SHP77 treated with DMSO at 0.1 percent for 48 hours (cell line): ENCODE results near the gene SERPINA9.
"Not testable (repeated sequence)": the region's sequence is repeated elsewhere in the genome, so short reads cannot be mapped to it uniquely, and the experiment has no call there.

Experiments
- DNase-seq: peaks from one replicate; lab custom pipeline; 2025; lab: John Stamatoyannopoulos, UW

The SERPINA9 gene

DNA sequence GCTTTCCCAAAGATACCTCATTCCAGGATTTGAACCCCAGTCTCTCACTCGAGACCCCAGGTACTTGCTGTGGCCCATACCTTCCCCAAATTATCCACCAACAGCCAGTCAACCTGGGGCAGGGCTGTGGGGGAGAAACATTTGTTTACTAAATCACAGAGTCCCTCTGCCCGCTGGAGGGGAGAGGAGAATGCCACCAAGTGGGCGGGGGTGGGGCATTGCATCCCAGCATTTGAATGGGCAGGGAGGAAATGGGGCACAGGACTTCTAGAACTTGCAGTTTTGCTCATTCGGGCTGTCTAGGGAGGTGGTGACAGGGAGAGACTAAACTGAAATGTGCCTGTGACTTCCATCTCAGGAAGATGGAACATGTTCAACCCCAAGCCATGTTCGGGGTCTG, 10.9 kb upstream of the SERPINA9 start:
- no peak for DNase-seq

DNA sequence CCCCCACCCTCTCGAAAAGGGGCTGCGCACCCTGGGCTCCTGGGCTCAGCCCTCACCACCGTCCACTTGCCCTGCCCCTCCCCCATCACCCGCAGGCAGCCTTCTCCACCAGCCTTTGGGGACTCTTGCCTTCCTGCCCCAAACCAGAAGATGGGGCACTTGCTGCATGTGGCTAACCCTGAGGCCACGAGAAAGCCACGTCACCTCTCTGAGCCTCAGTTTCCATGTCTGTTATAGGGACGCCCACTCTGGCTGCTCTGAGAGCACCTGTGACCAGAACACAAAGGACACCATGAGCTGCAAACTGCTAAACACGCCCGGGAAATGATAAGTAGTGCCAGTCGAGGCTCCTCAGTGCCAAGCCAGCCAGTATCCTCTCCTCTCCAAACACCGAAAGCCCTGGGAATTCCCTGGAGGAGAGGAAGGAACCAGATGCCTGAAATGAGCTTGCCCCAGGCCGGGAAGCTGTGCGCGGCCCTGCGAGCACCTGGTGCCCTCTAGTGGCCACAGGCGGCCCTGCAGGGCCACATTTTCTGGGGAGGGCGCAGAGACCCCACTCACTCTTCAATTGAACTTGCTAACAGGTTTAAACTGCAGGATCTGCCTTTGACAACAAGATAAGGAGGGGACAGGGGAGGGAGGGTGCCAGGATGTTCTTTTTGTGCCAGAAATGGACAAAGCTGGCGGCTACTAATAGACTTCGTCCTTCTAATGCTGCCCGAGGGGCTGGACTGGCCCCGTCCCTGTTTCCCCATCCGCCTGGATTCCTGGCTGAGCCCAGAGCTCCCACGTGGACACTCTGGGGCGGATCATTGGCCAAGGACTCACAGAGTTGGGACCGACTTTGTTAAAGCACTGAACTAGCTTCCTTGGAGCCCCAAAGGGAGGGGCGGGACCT, 10.2 kb upstream of the SERPINA9 start:
- DNase-seq, result no peak

DNA sequence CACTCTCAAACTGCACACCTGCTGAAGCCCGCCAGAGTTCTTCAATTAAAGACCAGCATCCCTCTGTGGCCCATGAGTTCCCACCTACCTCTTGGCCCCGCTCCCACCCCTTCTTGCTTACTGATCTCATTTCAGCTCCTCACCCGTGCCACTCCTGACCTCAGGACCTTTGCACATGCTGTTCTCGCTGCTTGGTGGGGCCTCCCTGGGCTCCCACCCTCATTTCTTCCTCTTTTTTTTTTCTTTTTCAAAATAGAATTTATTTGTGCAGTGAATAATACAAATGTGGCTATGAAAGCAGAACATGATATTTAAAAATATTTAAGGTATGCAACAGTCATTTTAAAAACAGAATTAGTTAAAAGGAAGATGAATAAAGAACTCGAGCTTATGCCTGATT, 8.5 kb upstream of the SERPINA9 start:
- no peak for DNase-seq

DNA sequence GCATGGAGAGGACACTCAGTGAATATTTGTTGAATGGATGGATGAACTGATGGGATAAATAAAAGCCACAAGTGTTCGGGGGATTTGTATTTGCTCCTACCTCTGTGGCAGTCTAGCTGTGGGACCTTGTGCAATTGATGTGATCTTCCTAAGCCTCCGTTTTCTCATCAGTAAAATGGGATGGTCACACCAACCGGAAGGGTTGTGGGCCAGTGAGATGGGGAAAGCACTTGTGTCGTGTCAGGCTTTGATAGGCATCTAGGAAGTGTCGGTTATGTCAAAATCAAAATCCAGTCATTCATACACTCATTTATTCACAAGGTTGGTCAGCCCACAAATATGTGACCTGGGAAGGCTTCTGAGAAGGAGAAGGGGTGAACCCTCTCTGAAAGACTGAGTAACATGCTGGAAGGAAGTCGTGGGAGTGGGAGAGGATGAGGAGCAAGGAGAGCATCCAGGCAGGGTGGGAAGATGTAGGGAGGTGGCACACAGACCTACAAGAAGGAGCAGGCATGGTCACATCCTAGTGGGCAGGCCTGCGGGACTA, 7.8 kb upstream of the SERPINA9 start:
- no peak for DNase-seq

DNA sequence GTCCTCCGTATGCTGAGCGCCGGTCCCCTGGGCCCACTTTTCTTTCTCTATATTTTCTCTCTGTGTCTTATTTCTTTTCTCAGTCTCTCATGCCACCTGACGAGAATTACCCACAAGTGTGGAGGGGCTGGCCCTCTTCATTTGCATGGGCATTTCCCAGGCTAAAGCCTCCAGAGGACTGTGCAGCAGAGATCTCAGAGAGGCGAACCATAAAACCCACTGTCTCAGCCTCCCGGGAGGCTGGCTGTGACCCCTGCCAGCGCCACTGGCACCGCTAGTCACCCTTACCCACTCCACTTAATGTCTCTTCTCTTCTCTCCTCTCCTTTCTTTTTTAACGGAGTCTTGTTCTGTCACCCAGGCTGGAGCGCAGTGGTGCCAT, 7.1 kb upstream of the SERPINA9 start:
- no peak for DNase-seq

DNA sequence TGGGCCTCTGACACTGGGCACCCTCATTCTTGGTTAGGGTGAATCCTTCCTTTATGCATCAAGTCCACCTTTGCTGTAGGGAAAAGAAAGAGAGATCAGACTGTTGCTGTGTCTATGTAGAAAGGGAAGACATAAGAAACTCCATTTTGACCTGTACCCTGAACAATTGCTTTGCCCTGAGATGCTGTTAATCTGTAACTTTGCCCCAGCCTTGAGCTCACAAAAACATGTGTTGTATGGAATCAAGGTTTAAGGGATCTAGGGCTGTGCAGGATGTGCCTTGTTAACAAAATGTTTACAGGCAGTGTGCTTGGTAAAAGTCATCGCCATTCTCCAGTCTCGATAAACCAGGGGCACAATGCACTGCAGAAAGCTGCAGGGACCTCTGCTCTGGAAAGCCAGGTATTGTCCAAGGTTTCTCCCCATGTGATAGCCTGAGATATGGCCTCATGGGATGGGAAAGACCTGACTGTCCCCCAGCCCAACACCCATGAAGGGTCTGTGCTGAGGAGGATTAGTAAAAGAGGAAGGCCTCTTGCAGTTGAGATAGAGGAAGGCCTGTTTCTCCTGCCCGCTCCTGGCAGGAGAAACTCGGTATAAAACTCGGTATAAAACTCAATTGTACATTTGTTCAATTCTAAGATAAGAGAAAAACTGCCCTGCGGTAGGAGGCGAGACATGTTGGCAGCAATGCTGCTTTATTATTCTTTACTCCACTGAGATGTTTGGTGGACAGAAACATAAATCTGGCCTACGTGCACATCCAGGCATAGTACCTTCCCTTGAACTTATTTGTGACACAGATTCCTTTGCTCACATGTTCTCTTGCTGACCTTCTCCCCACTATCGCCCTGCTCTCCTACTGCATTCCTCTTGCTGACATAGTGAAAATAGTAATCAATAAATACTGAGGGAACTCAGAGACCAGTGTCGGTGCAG, 6.4 kb upstream of the SERPINA9 start:
- not testable (repeated sequence) for DNase-seq

DNA sequence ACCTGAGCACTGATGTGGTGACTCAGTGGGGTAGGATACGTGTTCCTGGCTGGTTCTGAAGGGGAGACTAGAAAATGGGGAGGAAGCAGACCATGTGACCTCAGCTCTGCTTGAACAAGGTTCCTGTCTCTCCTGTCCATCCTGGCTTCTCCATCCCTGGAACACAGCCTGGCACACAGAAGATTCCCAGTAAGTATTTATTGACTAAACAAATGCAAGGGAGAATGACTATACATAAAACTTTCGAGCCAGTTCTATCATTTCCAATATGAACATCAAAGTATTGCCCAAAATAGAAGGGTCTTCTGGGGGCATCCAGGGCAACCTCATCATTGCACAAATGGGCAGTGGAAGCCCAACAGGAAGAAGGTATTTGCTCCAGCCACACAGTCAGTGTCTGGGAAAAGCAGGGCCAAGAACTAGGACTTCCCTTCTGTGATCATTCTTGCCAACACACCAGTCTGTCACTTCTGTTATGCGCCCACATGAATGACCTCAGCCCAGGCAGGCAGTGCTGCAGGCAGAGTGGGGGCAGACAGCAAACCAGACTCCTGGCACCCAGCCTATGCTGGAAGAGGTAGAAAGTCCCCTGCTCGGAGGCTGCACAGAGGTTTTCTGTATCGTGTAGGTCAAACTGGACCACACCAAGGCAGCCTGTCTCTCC, 5.6 kb upstream of the SERPINA9 start:
- no peak for DNase-seq

DNA sequence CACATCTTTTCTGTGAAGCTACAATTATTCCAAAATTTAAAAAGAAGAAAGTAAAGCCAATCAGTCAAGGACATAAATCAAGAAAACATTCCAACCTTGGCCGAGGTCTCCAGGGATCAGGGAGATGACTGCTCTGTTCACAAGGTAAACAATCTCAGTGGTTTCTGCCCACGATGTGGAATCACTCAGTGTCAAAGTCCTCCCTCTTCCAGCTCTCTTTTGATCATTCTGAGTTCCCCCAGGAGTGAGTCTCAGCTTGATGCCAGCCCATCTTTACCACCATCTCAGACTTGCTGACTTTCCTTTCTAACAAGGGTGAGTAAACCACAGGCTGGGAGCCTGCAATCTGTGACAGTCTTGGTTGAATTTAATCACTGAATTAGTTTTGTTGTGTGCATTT, 4.8 kb upstream of the SERPINA9 start:
- no peak for DNase-seq

DNA sequence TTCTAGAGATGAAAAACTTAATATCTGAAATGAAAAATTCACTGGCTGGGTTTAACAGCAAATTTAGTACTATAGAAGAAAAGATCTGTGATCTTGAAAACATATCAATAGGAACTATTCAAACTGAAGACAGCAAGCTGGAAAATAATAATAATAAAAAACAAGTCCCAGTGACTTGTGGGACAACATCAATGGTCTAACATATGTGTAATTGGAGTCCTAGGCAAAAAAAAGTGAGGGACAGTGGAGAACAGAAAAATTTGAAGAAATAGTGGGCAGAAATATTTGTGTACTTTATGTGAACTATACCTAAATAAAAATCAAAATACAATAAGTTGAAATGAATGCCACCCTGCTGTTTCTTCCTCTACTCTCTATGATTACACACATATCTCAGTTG, 2.4 kb upstream of the SERPINA9 start:
- DNase-seq, result no peak

DNA sequence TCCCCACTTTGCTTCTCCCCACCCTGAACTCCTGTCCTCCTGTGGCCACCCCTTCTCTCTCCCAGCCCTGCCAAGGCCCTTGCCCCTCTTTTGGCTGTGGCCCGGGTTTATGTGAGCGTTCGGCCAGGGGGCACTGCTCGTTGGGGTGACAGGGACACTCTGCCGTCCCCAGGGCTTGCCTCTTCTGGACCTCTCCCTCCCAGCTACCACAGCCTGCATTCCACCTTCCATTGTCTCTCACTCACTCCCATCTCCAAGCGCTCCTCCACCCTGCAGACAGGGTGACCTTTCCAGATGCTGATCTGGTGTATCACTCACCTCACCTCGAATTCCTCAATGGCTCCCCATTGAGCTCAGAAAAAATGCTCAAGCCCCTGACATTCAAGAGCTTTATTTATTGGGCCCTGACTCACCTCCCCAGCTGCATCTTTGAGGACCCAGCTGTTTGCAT, 1.4 kb downstream of the SERPINA9 start:
- no peak for DNase-seq

DNA sequence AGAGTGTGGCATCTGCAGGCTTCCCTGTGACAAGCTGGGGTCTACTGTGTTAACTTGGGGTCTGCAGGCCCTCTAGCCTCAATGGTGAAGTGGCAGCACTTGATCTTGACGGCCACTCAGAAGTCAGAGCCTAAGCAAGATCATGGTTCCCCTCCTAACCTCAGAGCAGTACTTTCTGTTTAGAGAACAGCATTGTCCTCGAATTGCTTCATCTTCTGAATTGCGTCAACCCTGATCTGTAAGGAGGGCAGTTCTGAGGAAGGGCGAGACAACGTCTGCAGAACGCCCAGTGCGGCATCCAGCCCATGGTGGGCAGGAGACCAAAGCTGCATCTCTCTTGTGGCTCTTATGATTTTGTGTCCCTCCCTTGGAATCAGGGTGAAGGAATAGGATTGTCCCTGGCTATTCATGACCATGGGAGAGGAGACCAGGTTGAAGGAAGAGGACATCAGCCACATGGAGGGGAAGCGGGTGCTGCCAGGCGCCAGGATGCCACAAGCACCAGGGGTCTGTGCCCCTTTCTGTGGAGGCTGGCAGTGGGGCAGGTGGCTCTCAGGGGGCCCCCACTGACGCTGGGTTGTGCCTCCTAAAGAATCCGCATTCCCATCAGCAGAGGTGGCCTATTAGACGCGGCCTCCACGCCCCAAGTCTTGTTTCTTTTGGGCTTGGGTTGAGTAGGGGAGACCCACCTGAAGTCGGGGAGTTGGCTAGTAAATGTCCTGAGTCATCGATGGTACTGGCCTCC, 2.2 kb downstream of the SERPINA9 start:
- DNase-seq, result no peak

DNA sequence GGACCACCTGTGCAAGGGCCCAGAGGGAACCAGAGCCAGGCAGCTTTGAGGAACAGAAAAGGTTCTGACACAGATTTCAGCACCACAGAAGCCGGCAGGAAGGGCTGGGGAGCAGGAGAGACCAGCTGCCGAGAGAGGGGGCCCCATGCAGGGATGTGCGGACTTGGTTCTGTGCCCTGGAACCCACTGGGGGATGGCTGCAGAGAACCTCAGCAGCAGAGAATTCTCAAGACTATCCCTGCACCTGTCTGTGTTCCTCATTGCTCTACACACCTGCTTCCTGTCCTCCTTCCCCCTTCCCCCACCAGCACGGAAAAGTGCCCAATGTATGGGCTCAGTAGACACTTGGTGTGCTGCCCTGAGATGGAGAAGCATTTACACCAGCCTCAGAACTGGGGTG, 3.2 kb downstream of the SERPINA9 start:
- DNase-seq, result no peak

DNA sequence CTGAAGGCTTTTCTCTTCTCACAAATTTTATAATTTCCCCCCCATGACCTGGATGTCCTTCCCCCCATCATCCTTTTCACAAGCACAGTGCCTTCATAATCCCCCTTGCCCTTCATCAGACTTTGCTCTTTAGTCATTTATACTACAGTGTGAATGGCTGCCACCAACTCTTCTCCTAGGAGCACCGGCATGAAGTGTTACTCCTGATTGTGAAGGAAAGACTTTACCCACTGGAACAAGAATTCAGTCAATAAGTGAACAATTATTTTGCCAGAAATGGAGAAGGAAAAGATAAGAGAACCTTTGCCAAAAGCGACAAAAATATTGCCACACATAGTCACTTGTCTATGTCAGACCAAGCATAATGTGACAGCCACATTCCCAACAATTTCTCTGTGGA, 5.0 kb downstream of the SERPINA9 start:
- DNase-seq, result no peak

DNA sequence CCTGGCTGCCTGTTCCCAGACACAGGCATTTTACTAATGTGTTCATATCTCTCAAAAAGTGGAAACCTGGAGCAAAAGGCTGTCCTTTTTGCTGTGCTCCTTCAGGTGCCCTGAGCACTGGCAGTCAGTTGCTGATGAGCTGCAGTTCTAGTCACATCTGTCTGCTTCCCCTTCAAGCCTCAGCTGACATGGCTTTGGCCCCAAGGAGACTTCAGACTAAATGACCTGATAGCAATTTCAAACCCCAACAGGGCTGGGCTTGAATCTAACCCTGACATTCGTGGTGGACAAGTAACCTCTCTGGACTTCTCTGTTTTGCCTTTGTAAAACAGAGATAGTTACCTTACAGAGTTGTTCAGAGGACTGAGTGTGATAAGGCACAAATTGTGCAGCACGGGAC, 5.7 kb downstream of the SERPINA9 start:
- DNase-seq, result no peak

DNA sequence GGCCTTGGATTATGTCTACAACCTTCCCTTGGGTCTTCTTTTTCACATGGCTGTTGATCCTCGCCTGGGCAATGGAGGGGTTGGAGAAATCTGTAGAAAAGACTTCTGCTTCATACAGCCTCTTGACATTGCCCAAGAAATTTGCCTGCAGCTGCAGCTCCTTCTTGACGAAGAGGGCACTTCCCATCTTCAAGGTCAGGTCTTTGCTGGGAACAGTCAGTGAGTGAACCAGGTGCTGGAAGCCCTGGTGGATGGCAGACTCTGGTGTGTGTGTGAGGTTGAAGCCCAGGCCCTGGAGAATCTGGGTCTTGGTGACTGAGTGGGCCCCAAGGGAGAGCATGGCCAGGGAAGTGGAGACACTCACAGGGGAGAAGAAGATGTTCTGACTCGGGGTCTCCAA, 6.7 kb downstream of the SERPINA9 start:
- no peak for DNase-seq

DNA sequence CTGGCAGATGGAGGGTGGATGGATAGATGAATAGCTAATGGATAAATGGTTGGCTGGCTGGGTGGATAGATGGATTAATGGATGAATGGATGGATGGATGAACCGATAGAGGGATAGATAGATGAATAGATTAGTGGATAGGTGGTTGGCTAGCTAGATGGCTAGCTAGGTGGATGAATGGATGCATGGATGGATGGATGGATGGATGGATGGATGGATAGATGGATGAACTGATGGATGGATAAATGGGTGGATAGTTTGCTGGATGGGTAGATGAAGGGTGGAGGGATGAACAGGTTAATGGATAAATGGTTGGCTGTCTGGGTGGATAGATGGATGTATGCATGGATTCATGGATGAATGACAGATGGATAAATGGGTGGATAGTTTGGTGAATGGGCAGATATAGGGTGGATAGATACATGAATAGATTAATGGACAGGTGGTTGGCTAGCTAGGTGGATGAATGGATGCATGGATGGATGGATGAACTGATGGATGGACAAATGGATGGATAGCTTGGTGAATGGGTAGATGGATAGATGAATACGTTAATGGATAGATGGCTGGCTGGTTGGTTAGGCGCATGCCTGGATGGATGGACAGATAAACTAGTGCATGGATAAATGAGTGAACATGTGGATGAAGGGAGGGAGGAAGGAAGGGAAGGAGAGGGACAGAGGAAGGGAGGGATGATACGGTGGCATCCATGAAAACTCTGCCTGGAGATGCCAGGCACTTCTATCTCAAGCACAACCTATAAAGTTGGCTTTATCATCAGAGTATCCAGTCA, 8.1 kb downstream of the SERPINA9 start:
- no peak for DNase-seq

DNA sequence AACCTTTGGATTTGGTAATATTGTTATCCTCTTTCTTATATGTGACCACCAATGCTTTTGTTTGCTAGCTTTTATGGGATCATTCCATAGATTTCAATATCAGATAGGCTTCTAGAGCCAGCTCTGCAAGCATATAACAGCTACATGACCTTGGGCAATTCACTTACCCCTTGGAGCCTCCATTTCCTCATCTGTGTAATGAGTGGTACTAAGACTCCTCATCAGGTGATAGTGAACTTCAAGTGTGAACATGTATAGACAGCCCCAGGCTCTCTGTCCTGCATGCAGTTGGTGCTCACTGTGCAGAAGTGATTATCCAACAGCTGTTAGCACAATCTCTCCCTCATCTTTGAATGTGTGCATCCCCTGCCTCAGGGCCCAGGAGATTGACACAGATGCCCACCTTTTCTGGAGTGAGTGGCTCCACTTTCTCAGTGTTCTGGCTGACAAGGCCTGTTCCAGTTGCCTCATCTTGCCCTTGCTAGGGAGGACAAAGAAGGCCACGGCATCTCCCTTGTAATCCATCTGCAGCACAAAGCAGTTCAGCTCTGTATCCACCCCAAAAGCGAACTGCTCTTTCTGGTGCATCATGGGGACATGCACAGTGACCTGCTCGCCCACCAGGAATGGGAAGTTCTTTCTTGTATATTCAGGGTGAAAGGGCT, 9.2 kb downstream of the SERPINA9 start:
- no peak for DNase-seq

DNA sequence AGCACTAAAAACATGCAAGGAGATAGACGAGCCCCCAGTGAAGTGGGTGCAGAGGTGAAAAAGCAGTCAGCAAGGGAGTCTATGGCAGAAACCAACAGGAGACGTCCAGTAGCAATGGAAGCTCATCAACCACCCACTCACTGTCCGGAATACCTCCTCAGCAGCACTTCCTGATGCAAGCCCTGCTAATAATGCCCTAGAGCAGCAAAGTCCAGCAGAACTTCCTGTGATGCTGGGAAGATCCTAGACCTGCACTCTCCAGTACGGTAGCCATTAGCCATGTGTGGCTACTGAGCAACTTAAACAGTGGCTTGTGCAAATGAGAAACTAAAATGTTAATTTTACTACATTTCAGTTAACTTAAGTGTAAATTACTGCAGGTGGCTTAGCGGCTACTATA, 11.0 kb downstream of the SERPINA9 start:
- DNase-seq, result no peak

DNA sequence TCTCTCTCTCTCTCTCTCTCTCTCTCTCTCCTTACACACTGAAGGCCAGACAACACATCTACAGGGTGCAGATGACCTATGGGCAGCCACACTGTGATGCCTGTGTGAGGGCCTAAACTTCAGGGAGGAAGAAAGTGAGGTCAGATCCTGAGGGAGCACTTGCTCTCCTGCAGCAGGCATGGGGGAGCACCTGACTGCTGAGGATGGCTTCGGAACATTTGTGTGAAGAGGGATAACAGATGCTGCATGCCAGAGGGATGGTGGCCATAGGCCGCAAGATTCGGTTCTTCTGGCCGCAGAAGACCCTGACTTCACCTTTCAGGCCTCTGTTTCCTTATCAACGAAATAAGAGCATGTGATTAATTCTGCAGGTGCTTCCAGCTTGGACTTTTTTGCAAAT, 11.7 kb downstream of the SERPINA9 start:
- DNase-seq, result no peak
